GM18526 (cell line): ENCODE data around the gene PHOSPHO1.

Source experiments
- POLR2A ChIP-seq: IDR thresholded peaks from 3 replicates; pipeline ENCODE4 v1.6.1; 2011; ENCODE audit not compliant: insufficient read length; ENCODE audit errors: extremely low read depth

The PHOSPHO1 gene

DNA sequence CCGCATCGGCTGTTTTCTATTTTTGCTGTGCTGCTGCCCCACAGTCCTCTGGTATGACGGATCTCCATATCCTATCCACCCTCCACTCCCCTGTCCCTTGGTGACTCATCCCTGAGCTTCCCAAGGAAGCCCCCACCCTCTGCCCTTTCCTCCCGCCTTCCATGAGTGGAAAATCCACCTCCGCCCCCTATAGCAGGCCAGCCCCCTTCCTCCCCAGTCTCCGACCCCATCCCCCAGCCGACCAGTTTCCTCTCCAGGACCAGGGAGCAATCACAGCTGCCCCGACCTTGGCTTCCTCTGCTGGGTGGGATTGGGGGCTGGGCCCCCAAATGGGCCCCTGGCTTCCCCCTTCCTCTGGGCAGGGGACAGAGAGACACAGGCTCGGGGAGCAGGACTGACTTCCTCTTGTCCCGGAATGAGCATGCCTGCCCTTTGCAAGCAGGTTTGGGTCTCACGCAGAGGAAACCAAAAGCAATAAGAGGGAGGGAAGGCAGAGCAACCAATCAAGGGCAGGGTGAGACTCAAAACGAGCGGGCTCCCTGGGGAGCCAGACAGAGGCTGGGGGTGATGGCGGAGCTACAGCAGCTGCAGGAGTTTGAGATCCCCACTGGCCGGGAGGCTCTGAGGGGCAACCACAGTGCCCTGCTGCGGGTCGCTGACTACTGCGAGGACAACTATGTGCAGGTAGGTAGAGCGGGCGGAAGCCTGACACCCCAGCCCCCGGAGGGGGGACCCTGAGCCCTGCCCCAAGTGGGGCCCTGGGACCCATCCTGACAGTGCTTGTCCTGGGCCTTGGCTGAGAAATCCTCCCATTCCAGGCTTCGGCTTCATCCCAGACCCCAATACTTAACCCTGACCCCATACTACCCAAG, 20.2 kb downstream of the PHOSPHO1 start, which contains the start of the genes ABI3 and GNGT2:
Gene ABI3, plus strand, starts transcription at position 550 of the 872 bp plus-strand sequence. Its CDS starts 18 bp downstream, at position 568.
Gene GNGT2, minus strand, starts transcription at position 417 of the 872 bp plus-strand sequence. CDS start 3,152 bp downstream, outside the sequence.
- peak; percentile 97 for TF ChIP-seq POLR2A

- TF ChIP-seq POLR2A: no peak
These were observed 21.5 kb downstream of the PHOSPHO1 start for GRCh38 chr17:49209061-49209571.

GRCh38 chr17:49204516-49204915, 26.1 kb downstream of the PHOSPHO1 start:
- no peak for TF ChIP-seq POLR2A

DNA sequence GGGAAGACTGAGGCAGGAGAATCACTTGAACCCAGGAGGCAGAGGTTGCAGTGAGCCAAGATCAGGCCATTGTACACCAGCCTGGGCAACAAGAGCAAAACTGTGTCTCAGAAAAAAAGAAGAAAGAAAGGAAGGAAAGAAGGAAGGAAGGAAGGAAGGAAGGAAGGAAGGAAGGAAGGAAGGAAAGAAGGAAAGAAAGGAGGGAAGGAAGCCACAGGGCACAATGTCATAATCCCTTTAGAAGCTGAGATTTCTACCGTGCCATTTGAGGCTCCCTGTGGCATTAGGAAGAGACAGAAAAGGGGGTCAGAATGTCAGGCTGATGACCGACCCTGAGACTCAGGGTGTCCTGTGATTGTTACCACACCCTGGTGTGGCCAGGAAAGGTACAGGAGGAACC, 26.8 kb downstream of the PHOSPHO1 start:
- TF ChIP-seq POLR2A: no peak

- no peak for TF ChIP-seq POLR2A
These were observed 29.1 kb downstream of the PHOSPHO1 start for GRCh38 chr17:49201481-49201927.

- TF ChIP-seq POLR2A: no peak
These were observed 30.0 kb downstream of the PHOSPHO1 start for GRCh38 chr17:49200423-49201083.

DNA sequence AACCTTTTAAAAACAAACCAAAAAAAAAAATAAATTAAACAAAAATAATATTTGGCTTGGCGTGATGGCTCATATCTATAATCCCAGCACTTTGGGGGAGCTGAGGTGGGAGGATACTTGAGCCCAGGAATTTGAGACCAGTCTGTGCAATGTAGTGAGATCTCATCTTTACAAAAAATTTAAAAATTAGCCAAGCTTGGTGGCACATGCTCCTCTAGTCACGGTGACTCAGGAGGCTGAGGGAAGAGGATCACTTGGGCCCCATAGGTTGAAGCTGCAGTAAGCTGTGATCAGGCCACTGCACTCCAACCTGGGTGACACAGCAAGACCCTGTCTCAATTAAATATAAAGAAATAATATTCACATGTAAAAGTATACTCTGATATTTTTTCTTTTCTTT, 32.4 kb downstream of the PHOSPHO1 start:
- TF ChIP-seq POLR2A: no peak

DNA sequence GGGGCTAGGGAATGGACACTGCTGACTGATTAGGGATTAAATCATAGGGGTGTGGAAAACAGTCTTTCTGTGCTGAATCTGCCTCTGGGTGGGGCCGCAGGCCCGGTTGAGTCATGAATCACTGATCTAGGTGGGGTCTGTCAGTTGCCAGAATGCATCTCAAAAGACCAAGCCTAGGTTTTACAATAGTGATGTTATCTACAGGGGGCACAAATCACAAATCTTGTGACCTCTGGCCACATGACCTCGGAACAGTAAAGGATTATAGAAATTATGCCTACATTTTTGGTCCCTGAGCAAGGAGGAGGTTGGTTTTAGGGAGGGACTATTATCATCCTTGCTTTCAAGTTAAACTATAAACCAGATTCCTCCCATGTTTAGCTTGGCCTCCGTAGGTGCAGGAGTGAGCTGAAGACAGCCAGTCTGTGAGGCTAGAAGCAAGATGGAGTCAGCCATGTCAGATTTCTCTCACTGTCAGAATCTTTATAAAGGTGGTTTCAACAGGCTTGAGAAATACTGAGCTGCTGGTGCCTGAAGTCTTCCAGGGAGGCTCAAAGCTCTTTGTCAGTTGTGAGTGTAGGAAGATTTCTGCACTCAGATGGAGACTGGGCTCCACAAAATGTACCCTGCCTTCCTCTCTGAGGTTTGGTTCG, 33.1 kb downstream of the PHOSPHO1 start:
- no peak for TF ChIP-seq POLR2A

DNA sequence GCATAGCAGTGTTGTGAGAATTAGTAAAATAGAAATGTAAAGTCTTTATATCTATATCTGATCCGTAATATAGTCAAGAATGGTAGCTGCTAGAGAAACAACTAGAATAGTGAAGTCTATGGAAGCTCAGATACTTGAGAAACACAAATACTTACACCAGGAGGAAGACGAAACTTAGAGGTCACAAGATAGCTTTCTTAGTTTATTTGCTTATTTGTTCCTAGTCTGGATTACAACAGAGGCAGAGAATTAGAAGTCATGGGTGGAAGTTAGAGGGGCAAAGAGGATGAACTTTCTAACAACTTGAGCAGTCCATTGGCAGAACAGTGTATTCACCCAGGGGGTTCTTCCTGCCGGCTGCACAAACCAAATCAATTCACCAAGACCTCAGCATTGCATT, 34.1 kb downstream of the PHOSPHO1 start:
- no peak for TF ChIP-seq POLR2A

DNA sequence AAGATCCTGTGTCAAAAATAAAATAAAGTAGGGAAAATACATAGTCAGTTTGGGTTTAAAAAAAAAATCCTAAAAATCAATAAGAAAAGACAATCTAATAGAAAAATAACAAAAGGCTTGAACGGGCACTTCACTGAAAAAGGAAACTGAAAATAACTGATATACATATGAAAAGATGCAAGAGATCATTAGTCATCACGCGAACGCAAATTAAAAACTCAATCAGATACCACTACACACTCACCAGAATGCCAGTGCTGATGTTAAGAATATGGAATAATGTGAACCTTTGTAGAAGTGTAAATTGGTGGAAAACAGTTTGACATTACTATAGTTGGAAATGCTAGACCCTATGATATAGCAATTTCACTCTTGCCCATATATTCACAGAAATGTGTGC, 34.8 kb downstream of the PHOSPHO1 start:
- no peak for TF ChIP-seq POLR2A

DNA sequence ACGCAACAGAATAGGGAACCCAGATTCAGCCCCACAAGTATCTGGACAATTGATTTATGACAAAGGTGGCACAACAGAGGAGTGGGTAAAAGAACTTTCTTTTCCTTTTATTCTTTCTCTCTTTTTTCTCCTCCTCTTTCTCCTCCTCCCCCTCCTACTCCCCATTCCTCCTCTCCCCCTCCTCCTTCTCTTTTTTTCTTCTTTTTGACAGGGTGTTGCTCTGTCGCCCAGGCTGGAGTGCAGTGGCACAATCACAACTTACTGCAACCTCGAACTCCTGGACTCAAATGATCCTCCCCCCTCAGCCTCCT, 36.3 kb downstream of the PHOSPHO1 start:
- no peak for TF ChIP-seq POLR2A

- peak; percentile 18 for TF ChIP-seq POLR2A
These were observed 36.9 kb downstream of the PHOSPHO1 start for GRCh38 chr17:49193513-49194296.

DNA sequence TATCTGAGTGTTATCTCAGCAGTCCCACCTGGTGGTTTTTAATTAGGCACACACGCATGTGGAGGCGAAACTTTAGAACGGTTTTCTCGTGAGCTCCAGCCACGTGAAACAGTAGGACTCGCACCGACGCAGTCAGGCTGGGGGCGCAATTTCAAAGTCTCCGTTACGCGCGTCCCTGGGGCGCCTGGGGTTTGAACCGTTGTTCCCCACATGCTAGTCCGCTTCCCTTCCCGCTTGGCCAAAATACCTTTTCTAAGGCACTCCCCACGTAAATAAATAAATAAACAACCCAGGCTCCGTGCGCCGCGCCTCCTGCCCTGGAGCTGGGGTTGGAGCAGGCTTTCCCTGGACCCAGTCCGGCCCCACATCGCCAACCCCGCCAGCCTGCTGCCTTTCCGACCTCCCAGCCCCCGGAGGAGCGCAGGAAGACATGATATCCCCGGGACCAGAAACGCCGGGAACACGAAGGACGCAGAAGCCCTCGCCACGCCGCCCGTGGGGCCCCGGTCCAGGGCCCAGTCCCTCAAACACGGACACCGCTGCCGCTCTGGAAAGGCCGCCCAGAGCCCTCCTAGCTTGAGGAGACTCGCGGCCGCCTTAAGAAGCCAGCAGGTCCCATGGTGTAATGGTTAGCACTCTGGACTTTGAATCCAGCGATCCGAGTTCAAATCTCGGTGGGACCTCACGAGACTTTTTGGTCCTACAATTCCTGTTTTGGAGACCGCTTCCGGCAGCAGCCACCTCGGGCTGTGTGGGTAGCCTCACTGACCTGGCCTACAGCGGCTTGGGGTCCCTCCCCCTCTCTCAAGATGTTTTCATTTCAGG, 38.5 kb downstream of the PHOSPHO1 start:
- peak; percentile 10 for TF ChIP-seq POLR2A

DNA sequence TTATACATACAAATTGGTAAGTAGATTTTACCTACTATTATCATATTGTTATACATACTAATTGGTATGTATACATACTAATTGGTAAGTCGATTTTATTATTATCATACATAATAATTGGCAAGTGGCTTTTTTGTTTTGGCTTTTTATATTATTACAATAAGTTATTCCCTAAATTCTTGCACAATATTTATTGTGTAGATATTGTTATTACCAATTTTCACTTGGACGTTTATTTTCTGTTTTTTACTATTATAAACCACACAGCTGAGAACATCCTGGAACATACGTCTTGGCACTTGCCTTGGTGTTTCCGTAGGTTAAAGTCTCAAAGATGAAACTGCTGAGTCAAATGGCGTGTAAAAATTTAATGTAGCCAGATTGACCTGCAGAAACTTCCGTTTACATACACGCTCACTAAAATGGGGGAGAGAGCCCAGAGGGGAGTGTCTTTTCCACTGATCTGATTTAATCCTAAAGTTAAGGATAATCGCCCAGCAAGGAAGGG, 39.1 kb downstream of the PHOSPHO1 start:
- TF ChIP-seq POLR2A: no peak

- TF ChIP-seq POLR2A: no peak
These were observed 39.7 kb downstream of the PHOSPHO1 start for GRCh38 chr17:49190932-49191331.
